Activated CD4-positive, alpha-beta T cell treated with anti-CD3 and anti-CD28 coated beads, Interleukin-2, amount 50 U/mL, for 24 hours (primary cell): ENCODE data around the gene ESRRA.

Experiments used
- DNase-seq, 2 donors: peaks; one replicate each; pipeline ENCODE4 v3.0.0-alpha.2; 2020; ENCODE audit warnings: low read depth in 1 of 2, low spot score in 1 of 2

The ESRRA gene

GRCh38 chr11:64364435-64364834, 59.1 kb downstream of the ESRRA start:
- DNase-seq, result no peak

GRCh38 chr11:64364911-64365310, 59.6 kb downstream of the ESRRA start:
- no peak for DNase-seq
